GM23248 (cell line): Measurements from ENCODE around the gene ATP10A.

Source experiments
- EZH2 ChIP-seq: fragments of 200-600 bp; sonication (generic); IDR thresholded peaks from 2 replicates; pipeline ENCODE4 v1.6.1; 2018; ENCODE audit warnings: antibody characterized with exemption, mild to moderate bottlenecking; ENCODE audit not compliant: insufficient read depth, poor library complexity, severe bottlenecking
- EZH2phosphoT487 ChIP-seq: fragments of 200-600 bp; sonication (generic); IDR thresholded peaks from 2 replicates; pipeline ENCODE4 v1.6.1; 2018; ENCODE audit warnings: antibody characterized with exemption, moderate library complexity, mild to moderate bottlenecking, low read depth; ENCODE audit not compliant: insufficient read depth

GRCh38 chr15:25909806-25910205 lies 46.7 kb upstream of the ATP10A start:
- TF ChIP-seq EZH2phosphoT487, result no peak
- no peak for TF ChIP-seq EZH2
